ENCODE measurements around the gene PPP1R9A. TPM values are rescaled to one million over a fixed set of nuclear protein-coding genes. Genes with fewer than 3 reads are reported as not detected.

Gene PPP1R9A
- total RNA-seq, 1 experiment from 2014 or later, result 5.9 TPM

- Histone ChIP-seq H3K9me2 (replicated peaks; ENCODE audit: low read length) (no peaks in the 10 kb centered on the region), H3K79me2 (ENCODE audit: low read length) (no peaks in the 10 kb centered on the region), H3K27ac (ENCODE audit: low read length) (0 out of 2 replicates have a peak overlapping the region, but pooled peaks have one; percentile 27), H3F3A (ENCODE audit: low read length, unreplicated experiment) (peaks cover 15% of the 10 kb centered on the region), H3K4me2 (ENCODE audit: low read length) (peak overlapping the region; percentile 73; the same call in 1 of the 2 replicates), H4K20me1 (ENCODE audit: low read length) (no peaks in the 10 kb centered on the region), H3K4me1 (ENCODE audit: insufficient read depth, low read length) (peaks cover 59% of the 10 kb centered on the region), H3K4me3 (ENCODE audit: low read length) (no peak overlapping the region), H3K9ac (ENCODE audit: low read length) (no peak overlapping the region), H3K36me3 (ENCODE audit: low read depth, low read length) (no peaks in the 10 kb centered on the region), H3K9me3 (ENCODE audit: low read length) (no peaks in the 10 kb centered on the region), H3K27me3 (ENCODE audit: low read length) (no peaks in the 10 kb centered on the region), H2AFZ (ENCODE audit: low read length) (no peak overlapping the region)
- DNase-seq, result no peak
- intact Hi-C loops (cut with micrococcal nuclease), result loop anchor here (2.0 kb wide), 1 partner anchor 36 kb away; no protein-coding TSS in a partner anchor
- POLR2A ChIA-PET (ENCODE audit: unreplicated experiment), result no interaction called here
- no peak for ATAC-seq
- TF ChIP-seq EZH2 (IDR thresholded peaks at IDR 0.05; ENCODE audit: low read length, unreplicated experiment), result no peak
- TF ChIP-seq CTCF (conservative IDR thresholded peaks at IDR 0.05; ENCODE audit: low read depth, low read length), result no peak
- TF ChIP-seq EZH2phosphoT487 (IDR thresholded peaks at IDR 0.05; ENCODE audit: borderline replicate concordance, low read length), result no peak
- BruUV-seq (replicated peaks), result no TSS peak
- CTCF ChIA-PET, result no interaction called here
These were observed 67.0 kb downstream of the PPP1R9A start for GRCh38 chr7:94974423-94974822.

GRCh38 chr7:94975336-94975735 is 67.9 kb downstream of the PPP1R9A start:
- no peaks in the 10 kb centered on the region for H3K79me2 ChIP-seq (ENCODE audit: low read length)
- TF ChIP-seq CTCF (conservative IDR thresholded peaks at IDR 0.05; ENCODE audit: low read depth, low read length), result no peak
- TF ChIP-seq EZH2phosphoT487 (IDR thresholded peaks at IDR 0.05; ENCODE audit: borderline replicate concordance, low read length), result no peak
- no peak for TF ChIP-seq EZH2 (IDR thresholded peaks at IDR 0.05; ENCODE audit: low read length, unreplicated experiment)
- H2AFZ ChIP-seq (ENCODE audit: low read length), result no peak overlapping the region
- H3K4me3 ChIP-seq (ENCODE audit: low read length), result peak overlapping the region; percentile 6; the same call in 1 of the 2 replicates
- peak overlapping the region; percentile 27 for H3K27ac ChIP-seq (ENCODE audit: low read length)
- H3K4me1 ChIP-seq (ENCODE audit: insufficient read depth, low read length), result peaks cover 53% of the 10 kb centered on the region
- H4K20me1 ChIP-seq (ENCODE audit: low read length), result no peaks in the 10 kb centered on the region
- ChIA-PET CTCF (no interaction called here), POLR2A (ENCODE audit: unreplicated experiment) (interaction anchor here (0.6 to 0.7 kb wide), 3 partner anchors 22 to 1744 kb away, joined by 4 to 6 read pairs (median 5); no protein-coding TSS in a partner anchor)
- no peaks in the 10 kb centered on the region for H3K9me2 ChIP-seq (replicated peaks; ENCODE audit: low read length)
- peak; percentile 71 for DNase-seq
- H3F3A ChIP-seq (ENCODE audit: low read length, unreplicated experiment), result peaks cover 15% of the 10 kb centered on the region
- no TSS peak for BruUV-seq (replicated peaks)
- intact Hi-C loops (cut with micrococcal nuclease), result loop anchor here (2.0 to 5.0 kb wide), 2 partner anchors 35 to 227 kb away; no protein-coding TSS in a partner anchor
- H3K36me3 ChIP-seq (ENCODE audit: low read depth, low read length), result no peaks in the 10 kb centered on the region
- no peaks in the 10 kb centered on the region for H3K27me3 ChIP-seq (ENCODE audit: low read length)
- ATAC-seq, result peak; percentile 69
- H3K9me3 ChIP-seq (ENCODE audit: low read length), result no peaks in the 10 kb centered on the region
- no peak overlapping the region for H3K9ac ChIP-seq (ENCODE audit: low read length)
- H3K4me2 ChIP-seq (ENCODE audit: low read length), result peak overlapping the region; percentile 73

- no peak overlapping the region for H3K4me2 ChIP-seq (ENCODE audit: low read length)
- H4K20me1 ChIP-seq (ENCODE audit: low read length), result no peaks in the 10 kb centered on the region
- no peak overlapping the region for H2AFZ ChIP-seq (ENCODE audit: low read length)
- no peak overlapping the region for H3K9ac ChIP-seq (ENCODE audit: low read length)
- no peaks in the 10 kb centered on the region for H3K36me3 ChIP-seq (ENCODE audit: low read depth, low read length)
- ChIA-PET POLR2A (ENCODE audit: unreplicated experiment) (interaction anchor here (0.6 to 0.7 kb wide), 2 partner anchors 9 to 47 kb away, joined by 3 to 4 read pairs; no protein-coding TSS in a partner anchor), CTCF (no interaction called here)
- H3K79me2 ChIP-seq (ENCODE audit: low read length), result no peaks in the 10 kb centered on the region
- no peak overlapping the region for H3K27ac ChIP-seq (ENCODE audit: low read length)
- intact Hi-C loops (cut with micrococcal nuclease), result no loop called here
- no peak overlapping the region for H3K4me3 ChIP-seq (ENCODE audit: low read length)
- no peak for TF ChIP-seq CTCF (conservative IDR thresholded peaks at IDR 0.05; ENCODE audit: low read depth, low read length)
- TF ChIP-seq EZH2 (IDR thresholded peaks at IDR 0.05; ENCODE audit: low read length, unreplicated experiment), result no peak
- TF ChIP-seq EZH2phosphoT487 (IDR thresholded peaks at IDR 0.05; ENCODE audit: borderline replicate concordance, low read length), result no peak
- H3K27me3 ChIP-seq (ENCODE audit: low read length), result no peaks in the 10 kb centered on the region
- ATAC-seq, result no peak
- H3F3A ChIP-seq (ENCODE audit: low read length, unreplicated experiment), result peaks cover 4% of the 10 kb centered on the region
- H3K9me2 ChIP-seq (replicated peaks; ENCODE audit: low read length), result no peaks in the 10 kb centered on the region
- no peaks in the 10 kb centered on the region for H3K9me3 ChIP-seq (ENCODE audit: low read length)
- no TSS peak for BruUV-seq (replicated peaks)
- peaks cover 4% of the 10 kb centered on the region for H3K4me1 ChIP-seq (ENCODE audit: insufficient read depth, low read length)
- DNase-seq, result no peak
These were observed 73.2 kb downstream of the PPP1R9A start for GRCh38 chr7:94980418-94981142.

Data from PC-3 (cell line).